GM12878 (cell line): Measurements from ENCODE around the gene CLEC18A. TPM values are rescaled to one million over a fixed set of nuclear protein-coding genes. Genes with fewer than 3 reads are reported as not detected.

Experiments used
- ATAC-seq: fragments of 200-7000 bp; cut with Tn5 transposase; 3 replicates; pipeline ENCODE4 v1.9.1; 2020; ENCODE audit warnings: mild to moderate bottlenecking, moderate library complexity
- BruUV-seq: library from RNA; stranded (reverse); fragments of 400-500 nt; replicated peaks from 2 replicates; lab custom pipeline; 2021; lab: Mats Ljungman, UMichigan
- CTCF ChIA-PET: fragments of 300-600 bp; sonication (Branson Sonifier 250); formaldehyde crosslinking; extraction: SDS; loops from one replicate; lab custom pipeline; 2021; ENCODE audit warnings: inconsistent platforms; lab: Yijun Ruan, JAX
- POLR2A ChIA-PET: fragments of 350-600 bp; formaldehyde crosslinking; extraction: SDS; loops from one replicate; lab custom pipeline; 2021; ENCODE audit warnings: inconsistent platforms; lab: Charles Lee
- RAD21 ChIA-PET: fragments of 300-600 bp; sonication (Branson Sonifier 250); formaldehyde crosslinking; loops from one replicate; lab custom pipeline; 2023; ENCODE audit warnings: antibody characterized with exemption; ENCODE audit not compliant: unreplicated experiment; lab: Charles Lee
- SMC1A ChIA-PET: fragments of 300-600 bp; sonication (Branson Sonifier 250); formaldehyde crosslinking; loops from one replicate; lab custom pipeline; 2023; ENCODE audit not compliant: unreplicated experiment, uncharacterized antibody; lab: Charles Lee
- DNase-seq: peaks from one replicate; pipeline ENCODE4 v3.0.0-alpha.2; 2011; ENCODE audit warnings: low read depth, low spot score
- FAIRE-seq: peaks from 3 replicates; lab custom pipeline; 2011; peaks lifted over from hg19 to GRCh38; lab: Jason Lieb, UNC
- H2AFZ ChIP-seq: 2 replicates; pipeline ENCODE4 v1.6.0; 2011; ENCODE audit warnings: low read depth, low read length, control low read depth; ENCODE audit not compliant: control insufficient read depth
- H3K27ac ChIP-seq: 2 replicates; pipeline ENCODE4 v1.5.1; 2011; ENCODE audit warnings: control low read depth; ENCODE audit not compliant: control insufficient read depth, insufficient read depth
- H3K27me3 ChIP-seq, 2 experiments: replicated peaks in 1 of 2; 2 replicates each; pipeline versions ENCODE4 v1.6.0 to v1.6.1; 2011; ENCODE audit warnings: low read length in 1 of 2; ENCODE audit not compliant: control insufficient read depth in 2 of 2, insufficient read depth in 2 of 2
- H3K36me3 ChIP-seq, 2 experiments: 2 replicates each; pipeline ENCODE4 v1.5.1; 2011; ENCODE audit warnings: low read length in 1 of 2; ENCODE audit not compliant: control insufficient read depth in 2 of 2, insufficient read depth in 2 of 2
- H3K4me1 ChIP-seq: 2 replicates; pipeline ENCODE4 v1.6.1; 2011; ENCODE audit warnings: mild to moderate bottlenecking, low read length, moderate library complexity, mixed read lengths; ENCODE audit not compliant: control insufficient read depth, insufficient read depth
- H3K4me2 ChIP-seq: 2 replicates; pipeline ENCODE4 v1.6.0; 2011; ENCODE audit warnings: control low read depth; ENCODE audit not compliant: control insufficient read depth, insufficient read depth
- H3K4me3 ChIP-seq: fragments of 200-600 bp; sonication (generic); 2 replicates; pipeline ENCODE4 v1.5.1; 2016
- H3K79me2 ChIP-seq: 2 replicates; pipeline ENCODE4 v1.6.0; 2011; ENCODE audit warnings: low read length; ENCODE audit not compliant: control insufficient read depth, insufficient read depth
- H3K9ac ChIP-seq: 2 replicates; pipeline ENCODE4 v1.8.0; 2011; ENCODE audit warnings: low read length, control low read depth, mixed read lengths; ENCODE audit not compliant: control insufficient read depth, insufficient read depth
- H3K9me3 ChIP-seq: replicated peaks from 3 replicates; pipeline ENCODE4 v1.5.1; 2011; ENCODE audit warnings: mild to moderate bottlenecking, low read length; ENCODE audit not compliant: control insufficient read depth, insufficient read depth
- H4K20me1 ChIP-seq: 2 replicates; pipeline ENCODE4 v1.6.0; 2011; ENCODE audit not compliant: control insufficient read depth, insufficient read depth
- CBX3 ChIP-seq: fragments of 200-600 bp; sonication (generic); IDR thresholded peaks from 2 replicates; pipeline ENCODE4 v1.6.1; 2016; ENCODE audit warnings: low read depth, borderline replicate concordance
- CEBPZ ChIP-seq: fragments of 150-350 bp; IDR thresholded peaks from 2 replicates; pipeline ENCODE4 v1.6.1; 2016; ENCODE audit warnings: low read depth, low read length
- CUX1 ChIP-seq: IDR thresholded peaks from 2 replicates; pipeline ENCODE4 v1.6.1; 2012; ENCODE audit warnings: improper control_type of control experiment, low read depth, low read length; ENCODE audit not compliant: insufficient replicate concordance
- ELK1 ChIP-seq: IDR thresholded peaks from 2 replicates; pipeline ENCODE4 v1.6.1; 2012; ENCODE audit warnings: low read depth, low read length, improper control_type of control experiment
- IKZF2 ChIP-seq, 2 experiments: fragments of 450-650 bp; IDR thresholded peaks; 2 replicates each; pipeline ENCODE4 v1.6.1; 2017; ENCODE audit warnings: mild to moderate bottlenecking in 2 of 2, moderate library complexity in 2 of 2
- JUNB ChIP-seq: IDR thresholded peaks from 2 replicates; pipeline ENCODE4 v1.6.1; 2016; ENCODE audit warnings: antibody characterized with exemption, mild to moderate bottlenecking
- LARP7 ChIP-seq: fragments of 450-650 bp; IDR thresholded peaks from 2 replicates; pipeline ENCODE4 v1.6.1; 2017; ENCODE audit warnings: mild to moderate bottlenecking
- ZNF274 ChIP-seq: IDR thresholded peaks from one replicate; pipeline ENCODE4 v1.8.0; 2011; ENCODE audit not compliant: insufficient read length, insufficient read depth
- ZNF592 ChIP-seq: fragments of 450-650 bp; IDR thresholded peaks from 2 replicates; pipeline ENCODE4 v1.6.1; 2017; ENCODE audit warnings: mild to moderate bottlenecking, moderate library complexity
- WGBS: methylation state at CpG from one replicate; pipeline ENCODE4 v1.1.6; 2016; ENCODE audit warnings: low lambda C conversion rate; ENCODE audit not compliant: insufficient replicate concordance, insufficient coverage; ENCODE audit errors: missing lambda C conversion rate; 5-methylcytosine and 5-hydroxymethylcytosine counted together
- in situ Hi-C: fragments of 300-500 bp; cut with MboI; formaldehyde crosslinking; loops from 9 replicates; pipeline ENCODE4 v1.14.3; 2018; ENCODE audit warnings: mixed read lengths
- intact Hi-C: fragments of 100-400 bp; cut with micrococcal nuclease; formaldehyde crosslinking; loops from one replicate; pipeline ENCODE4 v1.14.2; 2022; ENCODE audit not compliant: unreplicated experiment
- polyA plus RNA-seq, 11 experiments: library from polyadenylated mRNA; depleted of rRNA in 4 of 11; unstranded in 6 of 11; stranded (reverse) in 5 of 11; fragments of >200 nt; fragmentation: Nextera tagmentation in 4 of 11; fragmentation: Illumina TruSeq in 1 of 11; extraction: Ambion mirVana in 4 of 11; extraction: Trizol in 1 of 11; gene quantifications; 1 replicate in 1 of 11; 2 replicates in 10 of 11; pipeline versions ENCODE4 v1.2.1 to v1.2.3, GENCODE V29; 2011 to 2016; ENCODE audit warnings: inconsistent platforms in 2 of 11, missing spikeins in 2 of 11, low read depth in 1 of 11
- total RNA-seq, 4 experiments: library from RNA; depleted of rRNA in 3 of 4; stranded (reverse); fragments of >200 nt in 3 of 4; fragmentation: Illumina TruSeq in 1 of 4; extraction: Trizol in 1 of 4; gene quantifications; 2 replicates each; pipeline versions ENCODE4 v1.2.1 to v1.2.3, GENCODE V29; 2013 to 2021

The CLEC18A gene
- total and polyA plus RNA-seq, 10 of the 15 experiments (the other 5 are each of a cell fraction or from before 2014, with no cell fraction given) = 0.03 to 0.26 (median 0.10) TPM; not detected in 4

GRCh38 chr16:69934044-69934443 lies 17.1 kb upstream of the CLEC18A start:
- H3K9me3 ChIP-seq = no peaks in the 10 kb centered on the region
- DNase-seq (no peak), FAIRE-seq (no peak), ATAC-seq (no peak)
- ChIA-PET RAD21 (no interaction called here), CTCF (interaction anchor here (0.6 kb wide), 1 partner anchor 140 kb away, joined by 3 read pairs; no protein-coding TSS in a partner anchor), POLR2A (no interaction called here), SMC1A (no interaction called here)
- BruUV-seq = no TSS peak
- no peaks in the 10 kb centered on the region for H3K79me2 ChIP-seq
- no peak overlapping the region for H3K27ac ChIP-seq
- WGBS = 81% methylated on average over 10 of the region's 10 CpGs
- no peaks in the 10 kb centered on the region for H3K4me1 ChIP-seq
- intact Hi-C loops (loop anchor here (5.0 kb wide), 1 partner anchor 227 kb away; no protein-coding TSS in a partner anchor), in situ Hi-C loops (no loop called here)
- H2AFZ ChIP-seq = no peak overlapping the region
- no peaks in the 10 kb centered on the region for H3K27me3 ChIP-seq
- H3K4me3 ChIP-seq = no peak overlapping the region
- no peaks in the 10 kb centered on the region; the same call in 1 of the 2 replicates for H4K20me1 ChIP-seq
- H3K9ac ChIP-seq = no peak overlapping the region
- H3K4me2 ChIP-seq = no peak overlapping the region
- peaks cover 5 to 18% of the 10 kb centered on the region in 2 experiments; a peak in 3 of 4 replicates for H3K36me3 ChIP-seq
- TF ChIP-seq ELK1 (no peak), CUX1 (no peak), IKZF2 (IDR thresholded peaks at IDR 0.05) (no peak), ZNF592 (no peak), CEBPZ (no peak), ZNF274 (no peak), CBX3 (no peak), JUNB (no peak), LARP7 (no peak)
